Epithelial cell of prostate (primary cell): ENCODE measurements around the gene PAQR9.
"Not testable (repeated sequence)": the region's sequence is repeated elsewhere in the genome, so short reads cannot be mapped to it uniquely, and the experiment has no call there.

Experiments
- DNase-seq: peaks from one replicate; pipeline ENCODE4 v3.0.0-alpha.2; 2011; ENCODE audit warnings: low read depth, low spot score
- H3K27ac ChIP-seq: fragments of 450-650 bp; 2 replicates; pipeline ENCODE4 v1.5.1; 2017; ENCODE audit warnings: mild to moderate bottlenecking

Gene PAQR9

GRCh38 chr3:142963516-142964448 is at the start of gene PAQR9:
PAQR9 (minus strand) TSS chr3:142963674; CDS start chr3:142963336, 338 bp downstream.
- no peak for DNase-seq
- H3K27ac ChIP-seq, result no peak within 1 kb of the TSS

GRCh38 chr3:143011705-143012104 is 48.2 kb upstream of the PAQR9 start:
- DNase-seq, result no peak
- no peak overlapping the region for H3K27ac ChIP-seq

GRCh38 chr3:143010024-143010423 is 46.5 kb upstream of the PAQR9 start:
- DNase-seq, result no peak
- no peak overlapping the region for H3K27ac ChIP-seq

GRCh38 chr3:143004823-143005222 is 41.3 kb upstream of the PAQR9 start:
- no peak for DNase-seq

GRCh38 chr3:143002727-143003126 is 39.3 kb upstream of the PAQR9 start:
- DNase-seq, result no peak
- peak overlapping the region; percentile 99 for H3K27ac ChIP-seq

More at GRCh38 chr3:143004823-143005222, 41.3 kb upstream of the PAQR9 start:
- no peak overlapping the region for H3K27ac ChIP-seq

- H3K27ac ChIP-seq, result peak overlapping the region; percentile 99
- DNase-seq, result no peak
These were observed 38.7 kb upstream of the PAQR9 start for GRCh38 chr3:143002083-143002712.

GRCh38 chr3:143001369-143002082 is 38.1 kb upstream of the PAQR9 start, which contains the start of gene U2SURP:
U2SURP (plus strand) TSS chr3:143001570; CDS start chr3:143001629, 59 bp downstream.
- peak within 1 kb of the TSS; percentile 99 for H3K27ac ChIP-seq
- peak; percentile 88 for DNase-seq

- no peak for DNase-seq
- H3K27ac ChIP-seq, result peak overlapping the region; percentile 99
These were observed 37.5 kb upstream of the PAQR9 start for GRCh38 chr3:143001034-143001368.

GRCh38 chr3:143000528-143000927 is 37.1 kb upstream of the PAQR9 start:
- peak overlapping the region; percentile 99 for H3K27ac ChIP-seq
- peak; percentile 48 for DNase-seq

GRCh38 chr3:142999881-143000280 is 36.4 kb upstream of the PAQR9 start:
- peak overlapping the region; percentile 99 for H3K27ac ChIP-seq
- no peak for DNase-seq

- DNase-seq, result no peak
- H3K27ac ChIP-seq, result no peak overlapping the region
These were observed 35.0 kb upstream of the PAQR9 start for GRCh38 chr3:142998439-142998838.

GRCh38 chr3:142997330-142997729 is 33.9 kb upstream of the PAQR9 start:
- H3K27ac ChIP-seq, result peak overlapping the region; percentile 16
- no peak for DNase-seq

GRCh38 chr3:142993958-142994442 is 30.5 kb upstream of the PAQR9 start:
- H3K27ac ChIP-seq, result no peak overlapping the region
- no peak for DNase-seq

GRCh38 chr3:142992323-142992722 is 28.8 kb upstream of the PAQR9 start:
- no peak for DNase-seq
- H3K27ac ChIP-seq, result no peak overlapping the region

GRCh38 chr3:142990721-142991120 is 27.2 kb upstream of the PAQR9 start:
- no peak overlapping the region for H3K27ac ChIP-seq

GRCh38 chr3:142988826-142989225 is 25.4 kb upstream of the PAQR9 start:
- not testable (repeated sequence) for H3K27ac ChIP-seq

More at GRCh38 chr3:142990721-142991120, 27.2 kb upstream of the PAQR9 start:
- DNase-seq, result no peak

GRCh38 chr3:142988221-142988620 is 24.7 kb upstream of the PAQR9 start:
- not testable (repeated sequence) for H3K27ac ChIP-seq, DNase-seq

More at GRCh38 chr3:142988826-142989225, 25.4 kb upstream of the PAQR9 start:
- not testable (repeated sequence) for DNase-seq

- DNase-seq, result no peak
- no peak overlapping the region for H3K27ac ChIP-seq
These were observed 24.2 kb upstream of the PAQR9 start for GRCh38 chr3:142987707-142988106.

- no peak for DNase-seq
- no peak overlapping the region for H3K27ac ChIP-seq
These were observed 23.7 kb upstream of the PAQR9 start for GRCh38 chr3:142987080-142987700.

GRCh38 chr3:142984255-142984654 is 20.8 kb upstream of the PAQR9 start:
- no peak for DNase-seq

More at GRCh38 chr3:142984255-142984654, 20.8 kb upstream of the PAQR9 start:
- H3K27ac ChIP-seq, result no peak overlapping the region
